SK-N-SH treated with all-trans-retinoic acid at 6 μM for 48 hours (cell line): ENCODE measurements around the gene PYGM.

Experiments
- ATAC-seq: fragments of 200-7000 bp; cut with Tn5 transposase; 3 replicates; pipeline ENCODE4 v1.9.1; 2020; ENCODE audit warnings: mild to moderate bottlenecking, moderate library complexity
- ARNTL ChIP-seq: fragments of 450-650 bp; formaldehyde crosslinking; IDR thresholded peaks from 2 replicates; pipeline ENCODE4 v1.5.0; 2020; ENCODE audit warnings: low read depth, mild to moderate bottlenecking, moderate library complexity, borderline replicate concordance
- BACH2 ChIP-seq: fragments of 250-450 bp; sonication (Bioruptor Pico); IDR thresholded peaks from 2 replicates; pipeline ENCODE4 v1.9.0; 2021; ENCODE audit warnings: mild to moderate bottlenecking, borderline replicate concordance
- CREB5 ChIP-seq: fragments of 250-450 bp; sonication (Bioruptor Pico); IDR thresholded peaks from 2 replicates; pipeline ENCODE4 v1.5.1; 2020; ENCODE audit warnings: low read depth, mild to moderate bottlenecking, moderate library complexity
- GLIS3 ChIP-seq: fragments of 250-450 bp; sonication (Bioruptor Pico); IDR thresholded peaks from 2 replicates; pipeline ENCODE4 v1.5.0; 2020; ENCODE audit warnings: mild to moderate bottlenecking, moderate library complexity
- ISL1 ChIP-seq: fragments of 250-450 bp; sonication (Bioruptor Pico); IDR thresholded peaks from 2 replicates; pipeline ENCODE4 v2.1.2; 2022; ENCODE audit warnings: mild to moderate bottlenecking, moderate library complexity
- OSR1 ChIP-seq: fragments of 250-450 bp; sonication (Bioruptor Pico); IDR thresholded peaks from 2 replicates; pipeline ENCODE4 v1.8.0; 2022; ENCODE audit warnings: moderate library complexity, mild to moderate bottlenecking, inconsistent platforms
- PATZ1 ChIP-seq: fragments of 250-450 bp; sonication (Bioruptor Pico); IDR thresholded peaks from 2 replicates; pipeline ENCODE4 v1.8.0; 2020; ENCODE audit warnings: mild to moderate bottlenecking, moderate library complexity, borderline replicate concordance
- POU6F1 ChIP-seq: fragments of 250-450 bp; sonication (Bioruptor Pico); IDR thresholded peaks from 2 replicates; pipeline ENCODE4 v1.8.0; 2021; ENCODE audit warnings: low read depth, mild to moderate bottlenecking, moderate library complexity, borderline replicate concordance
- PPARA ChIP-seq: fragments of 250-450 bp; sonication (Bioruptor Pico); IDR thresholded peaks from 2 replicates; pipeline ENCODE4 v1.5.0; 2020; ENCODE audit warnings: mild to moderate bottlenecking, borderline replicate concordance
- RARB ChIP-seq: fragments of 250-450 bp; sonication (Bioruptor Pico); IDR thresholded peaks from 2 replicates; pipeline ENCODE4 v1.8.0; 2021; ENCODE audit warnings: mild to moderate bottlenecking, moderate library complexity
- SNAI2 ChIP-seq: fragments of 250-450 bp; sonication (Bioruptor Pico); IDR thresholded peaks from 2 replicates; pipeline ENCODE4 v1.5.0; 2020; ENCODE audit warnings: mild to moderate bottlenecking, moderate library complexity
- TCF4 ChIP-seq: fragments of 250-450 bp; sonication (Bioruptor Pico); IDR thresholded peaks from 2 replicates; pipeline ENCODE4 v1.8.0; 2021; ENCODE audit warnings: mild to moderate bottlenecking, moderate library complexity, borderline replicate concordance
- TOX ChIP-seq: fragments of 250-450 bp; sonication (Bioruptor Pico); IDR thresholded peaks from 2 replicates; pipeline ENCODE4 v1.8.0; 2021; ENCODE audit warnings: mild to moderate bottlenecking, moderate library complexity, borderline replicate concordance
- ZFP3 ChIP-seq: fragments of 250-450 bp; sonication (Bioruptor Pico); IDR thresholded peaks from 2 replicates; pipeline ENCODE4 v1.5.0; 2020; ENCODE audit warnings: mild to moderate bottlenecking, moderate library complexity
- ZNF565 ChIP-seq: fragments of 450-650 bp; formaldehyde crosslinking; conservative IDR thresholded peaks from 2 replicates; pipeline ENCODE4 v1.5.0; 2020; ENCODE audit warnings: low read depth, mild to moderate bottlenecking, moderate library complexity
- ZNF70 ChIP-seq: fragments of 450-650 bp; formaldehyde crosslinking; IDR thresholded peaks from 2 replicates; pipeline ENCODE4 v1.5.0; 2020; ENCODE audit warnings: mild to moderate bottlenecking, moderate library complexity
- ZNF8 ChIP-seq: fragments of 450-650 bp; formaldehyde crosslinking; IDR thresholded peaks from 2 replicates; pipeline ENCODE4 v1.5.0; 2020; ENCODE audit warnings: mild to moderate bottlenecking, moderate library complexity

Gene PYGM

GRCh38 chr11:64801561-64802369 is 42.0 kb upstream of the PYGM start:
- ATAC-seq, result no peak
- TF ChIP-seq PATZ1 (CRISPR knock-in tag) (no peak), ZNF565 (CRISPR knock-in tag) (no peak), CREB5 (CRISPR knock-in tag) (no peak), TOX (CRISPR knock-in tag) (no peak), OSR1 (CRISPR knock-in tag) (no peak), TCF4 (no peak), ISL1 (CRISPR knock-in tag) (no peak), POU6F1 (CRISPR knock-in tag) (no peak), ZFP3 (CRISPR knock-in tag) (no peak), BACH2 (CRISPR knock-in tag) (no peak), ZNF70 (no peak), ZNF8 (CRISPR knock-in tag) (no peak)
- TF ChIP-seq, all 23 proteins: peak for 0

GRCh38 chr11:64801158-64801464 is 41.3 kb upstream of the PYGM start:
- no peak for TF ChIP-seq BACH2 (CRISPR knock-in tag)

GRCh38 chr11:64800303-64801157 is 40.8 kb upstream of the PYGM start:
- no peak for ATAC-seq
- TF ChIP-seq PPARA (CRISPR knock-in tag), result no peak
- TF ChIP-seq, all 23 proteins: peak for 0

More at GRCh38 chr11:64801158-64801464, 41.3 kb upstream of the PYGM start:
- no peak for ATAC-seq

- no peak for ATAC-seq
- no peak for TF ChIP-seq OSR1 (CRISPR knock-in tag)
- no peak for TF ChIP-seq PPARA (CRISPR knock-in tag)
- TF ChIP-seq PATZ1 (CRISPR knock-in tag), result no peak
- no peak for TF ChIP-seq SNAI2 (CRISPR knock-in tag)
- no peak for TF ChIP-seq GLIS3
- TF ChIP-seq ZNF70, result no peak
- TF ChIP-seq, all 23 proteins: peak for 0
Measured at GRCh38 chr11:64799623-64800302, 40.0 kb upstream of the PYGM start.

GRCh38 chr11:64799256-64799622 is 39.5 kb upstream of the PYGM start:
- TF ChIP-seq POU6F1 (CRISPR knock-in tag) (no peak), RARB (no peak), ZNF8 (CRISPR knock-in tag) (no peak), PPARA (CRISPR knock-in tag) (no peak), BACH2 (CRISPR knock-in tag) (no peak), TOX (CRISPR knock-in tag) (no peak), ISL1 (CRISPR knock-in tag) (no peak), ARNTL (no peak)
- no peak for ATAC-seq
